ENCODE results near the gene ZBTB20.

ZBTB20 gene

DNA sequence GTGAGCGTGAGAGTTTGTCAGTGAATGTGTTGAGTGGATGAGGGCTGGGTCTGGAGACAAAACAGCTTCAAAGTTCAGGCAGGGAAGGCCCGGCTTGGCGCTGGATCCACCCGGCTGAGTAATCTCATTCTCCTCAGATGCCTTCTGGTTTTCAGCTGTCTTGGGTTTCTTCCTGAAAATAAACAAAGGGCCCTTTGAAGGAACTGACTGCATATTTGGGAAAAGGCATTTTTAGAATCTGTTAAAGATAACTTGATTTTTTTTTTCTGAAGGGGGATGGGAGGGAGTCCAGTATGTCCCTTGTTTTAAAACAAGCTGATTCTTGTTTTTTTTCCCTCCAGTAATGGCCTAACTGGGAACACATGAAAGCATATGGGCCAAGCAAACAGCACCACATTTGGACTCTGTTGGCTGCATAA, 766.8 kb downstream of the ZBTB20 start:
- DNase-seq: no peak

DNA sequence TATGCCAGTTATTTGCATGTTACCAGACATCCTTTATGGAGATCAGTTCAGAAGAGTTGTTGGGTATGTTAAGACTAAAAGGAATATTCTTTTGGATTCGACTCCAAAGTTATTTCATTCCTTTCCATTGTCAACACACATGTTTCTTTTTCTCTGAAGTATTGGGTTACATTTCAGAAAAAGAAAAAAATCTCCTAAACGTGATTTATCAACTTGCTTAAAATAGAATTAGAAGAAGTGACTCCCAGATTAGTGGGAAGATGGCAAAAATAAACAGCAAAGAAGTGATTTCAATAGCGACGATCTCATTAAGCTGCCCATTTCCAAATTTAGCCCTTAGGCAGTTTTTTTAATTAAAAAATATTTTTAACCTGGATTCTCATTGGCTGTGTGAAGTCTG, 767.8 kb downstream of the ZBTB20 start:
- no peak for DNase-seq

DNA sequence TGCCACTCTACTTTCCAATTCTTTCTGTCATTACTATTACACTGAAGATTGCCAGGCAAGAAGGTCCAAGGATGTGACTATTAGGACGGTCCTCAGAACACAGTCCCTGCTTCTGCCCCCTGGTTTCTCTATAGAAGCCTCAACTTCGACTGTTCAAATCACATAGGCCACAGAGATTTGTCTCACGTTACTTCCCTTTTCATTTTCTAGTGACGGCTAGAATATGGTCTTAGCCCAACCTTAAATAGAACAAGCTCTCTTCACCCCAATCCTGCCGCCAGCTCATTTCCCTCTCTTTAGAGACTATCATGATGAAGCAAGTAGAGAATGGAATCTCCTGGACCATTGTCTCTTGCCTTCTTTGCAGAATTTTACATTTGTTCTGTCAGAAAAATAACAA, 768.3 kb downstream of the ZBTB20 start:
- DNase-seq: no peak

DNA sequence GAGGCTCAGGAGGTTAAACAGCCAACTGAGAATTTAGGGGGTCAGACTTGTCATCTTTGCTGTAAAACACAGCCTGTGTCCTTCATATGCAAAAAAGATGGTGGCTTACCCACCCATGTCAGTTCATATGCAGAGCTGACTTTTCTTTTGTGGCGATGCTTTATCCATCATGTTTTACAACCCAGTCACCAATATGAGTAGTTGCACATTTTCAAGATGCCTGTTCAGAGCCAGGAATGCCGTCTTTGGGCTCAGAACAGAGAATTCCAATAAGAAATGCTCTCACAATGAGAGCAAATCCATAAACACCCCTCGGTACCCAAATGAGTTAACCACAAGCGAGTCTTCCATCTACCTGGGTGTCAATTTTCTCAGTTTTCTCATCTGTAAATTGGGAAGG, 769.7 kb downstream of the ZBTB20 start:
- no peak for DNase-seq

DNA sequence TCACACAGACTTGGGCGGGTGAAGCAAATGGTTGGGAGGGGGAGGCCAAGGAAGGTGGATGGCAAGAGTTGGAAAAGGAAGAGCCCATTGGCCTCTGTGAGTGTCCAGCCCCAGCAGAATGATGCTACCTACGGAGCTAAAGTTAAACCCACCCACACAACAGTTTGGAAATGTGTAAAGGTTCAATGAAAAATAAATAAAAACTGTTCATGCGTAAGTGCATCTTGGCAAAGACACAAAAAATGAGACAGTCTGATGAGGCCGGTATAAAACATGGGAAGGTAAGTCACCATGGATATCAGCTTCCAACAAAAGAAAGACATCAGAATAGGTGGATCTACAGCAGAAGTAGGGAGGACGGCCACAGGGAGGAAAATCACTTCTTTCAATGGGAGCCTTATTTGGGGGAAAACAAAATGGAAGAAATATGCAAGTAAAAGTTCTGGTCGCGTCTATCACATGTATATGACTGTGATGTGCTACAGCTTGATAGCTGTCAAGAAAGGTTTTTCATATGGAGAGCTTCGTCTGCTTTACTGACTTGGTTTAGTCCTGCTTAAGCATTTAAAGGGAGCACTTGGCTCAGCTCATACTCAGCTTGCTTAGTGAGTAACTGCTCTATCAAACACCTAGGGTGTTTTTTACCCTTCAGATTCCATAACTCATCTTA, 770.4 kb downstream of the ZBTB20 start:
- no peak for DNase-seq

DNA sequence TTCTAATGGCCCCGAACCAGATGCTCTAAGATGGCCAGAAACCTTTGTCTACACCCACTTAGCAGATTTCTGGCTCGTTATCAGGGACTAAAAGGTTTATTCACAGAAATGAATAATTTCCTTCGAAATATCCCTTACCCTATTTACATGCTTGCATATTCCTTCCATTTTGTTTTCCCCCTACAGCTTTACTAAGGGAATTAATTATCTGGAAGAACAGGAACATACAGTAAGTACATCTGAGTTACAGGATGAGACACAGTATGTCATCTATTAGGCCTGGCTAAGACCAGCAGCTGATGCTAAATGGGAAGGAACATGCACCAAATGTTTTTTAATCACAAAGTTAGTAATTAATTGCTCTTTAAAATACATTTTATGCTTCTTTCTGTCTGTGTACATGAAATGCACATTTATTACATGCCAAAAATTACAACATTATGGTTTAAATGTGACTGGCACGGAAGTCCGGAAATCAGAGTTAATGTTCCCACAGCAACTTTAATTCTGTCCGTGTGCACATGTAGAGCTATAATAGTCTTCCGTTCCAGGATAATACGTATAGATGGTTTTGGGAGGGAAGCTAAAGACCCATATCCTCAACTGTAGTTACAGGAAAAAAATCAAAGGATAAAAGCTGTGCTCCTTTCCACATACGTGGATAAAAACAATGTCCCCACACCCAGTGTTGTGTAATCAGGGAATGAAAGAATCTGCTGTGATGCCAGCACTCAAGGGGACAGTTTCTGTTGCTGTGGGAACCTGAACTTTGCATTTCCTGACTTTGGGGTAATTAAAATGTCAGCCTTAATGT, 771.3 kb downstream of the ZBTB20 start:
- DNase-seq: no peak

DNA sequence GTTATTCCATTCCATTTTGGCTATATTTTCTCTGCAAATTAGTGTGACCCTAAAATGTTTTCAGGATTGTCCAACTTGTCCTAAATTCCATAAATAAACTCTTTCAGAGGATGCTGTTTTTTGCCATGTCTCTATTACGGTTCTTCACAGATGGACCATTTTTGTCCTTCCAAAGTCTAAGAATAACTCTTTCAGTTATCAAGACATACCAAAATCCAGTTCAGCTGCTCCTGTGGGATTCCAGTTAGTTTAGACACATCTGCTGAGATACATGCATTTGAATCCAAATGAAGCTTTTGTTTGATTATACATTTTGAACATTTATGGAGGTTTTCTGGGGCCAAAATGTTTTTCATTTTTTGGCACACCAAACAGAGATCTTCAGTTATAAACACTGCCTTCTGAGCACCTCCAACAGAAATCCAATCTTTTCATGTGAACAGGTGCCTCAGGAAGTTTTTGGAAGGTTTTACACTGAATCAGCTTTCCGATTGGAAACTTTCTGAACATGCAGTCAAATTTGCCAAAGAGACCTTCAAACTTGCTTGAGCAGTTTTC, 772.6 kb downstream of the ZBTB20 start:
- no peak for DNase-seq

DNA sequence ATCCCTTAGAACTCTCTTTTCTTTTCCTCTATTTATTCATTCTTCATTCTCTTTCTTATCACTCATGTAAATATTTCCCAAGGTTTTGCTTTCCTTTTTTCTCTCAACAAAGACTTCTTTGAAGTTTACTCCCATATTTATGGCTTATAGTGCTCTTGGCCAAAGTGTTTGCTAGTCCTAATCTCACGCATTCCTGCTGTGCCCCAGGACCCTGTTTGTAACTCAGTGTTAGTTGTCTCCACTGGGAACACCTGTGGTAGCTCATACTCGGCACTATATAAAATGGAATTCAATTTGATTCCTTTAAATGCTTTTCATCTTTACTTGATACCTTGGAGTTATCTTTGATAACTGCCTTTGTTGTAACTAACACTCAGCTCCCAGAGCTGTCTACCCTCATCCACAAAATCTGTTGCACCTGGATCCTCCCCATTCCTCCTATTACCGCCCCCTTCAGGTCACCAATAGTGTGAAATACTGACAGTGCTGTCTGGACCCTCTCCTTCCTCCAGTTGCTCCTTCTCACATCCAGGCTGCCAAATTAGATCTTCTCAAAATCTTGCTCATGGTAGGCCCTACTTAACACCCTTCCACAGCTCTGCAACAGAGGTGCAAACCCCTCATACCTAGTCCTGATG, 776.4 kb downstream of the ZBTB20 start:
- DNase-seq: no peak

DNA sequence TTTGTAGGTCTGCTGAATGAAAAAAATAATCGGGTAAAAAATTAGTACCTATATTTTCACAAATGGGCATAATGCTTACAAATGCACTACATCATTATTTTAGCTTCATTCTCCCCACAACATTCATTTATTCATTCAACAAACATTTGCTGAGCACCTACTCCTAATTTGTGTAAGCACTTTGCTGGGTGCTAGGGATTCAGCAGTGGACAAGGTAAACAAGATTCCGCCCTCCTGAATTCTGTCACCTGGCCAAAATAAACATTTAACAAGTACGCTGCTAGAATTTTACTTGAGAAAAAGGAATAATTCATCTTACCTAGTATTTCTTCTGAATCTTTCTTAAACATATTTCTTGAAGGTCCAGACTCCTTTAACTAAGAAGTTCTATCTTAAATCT, 781.2 kb downstream of the ZBTB20 start:
- no peak for DNase-seq

DNA sequence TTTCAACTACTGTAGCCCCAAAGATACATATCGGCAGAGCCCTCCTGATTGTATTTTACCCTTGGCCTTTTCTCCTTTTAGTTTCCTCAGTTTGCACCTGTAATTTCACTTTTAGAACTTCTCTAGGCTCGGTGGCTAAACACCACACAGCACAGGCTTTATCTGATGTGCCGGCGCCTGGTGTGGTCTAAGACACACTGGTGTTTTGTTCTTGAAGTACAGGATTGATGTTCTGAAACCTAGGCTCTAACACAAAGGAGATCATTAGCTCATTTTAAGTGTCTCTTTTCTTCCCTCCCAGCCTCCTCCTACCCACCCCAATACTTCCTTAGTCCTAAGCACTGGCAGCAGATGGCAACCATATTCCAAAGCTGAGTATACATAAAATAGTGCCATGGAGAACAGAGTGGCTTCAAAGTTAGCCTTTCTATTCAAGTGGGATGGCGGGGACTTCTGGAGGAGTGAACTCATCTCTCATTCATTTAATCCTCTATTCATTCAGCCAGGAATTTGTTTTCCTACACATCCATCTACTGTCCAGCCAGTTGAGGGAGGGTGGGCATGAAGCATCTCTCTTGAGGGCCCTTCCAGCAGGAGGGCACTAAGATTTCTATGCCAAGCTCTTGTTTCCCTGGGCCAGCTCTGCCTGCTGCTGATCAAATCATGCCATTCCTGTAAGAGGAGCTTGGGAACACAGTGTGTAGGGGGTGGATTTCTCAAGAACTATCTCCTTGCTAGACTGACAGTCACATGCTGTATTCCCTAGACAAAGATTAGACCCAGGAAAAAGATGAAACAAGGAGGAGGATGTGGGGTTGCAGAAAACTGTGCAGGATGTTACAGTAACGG, 782.1 kb downstream of the ZBTB20 start:
- no peak for DNase-seq

DNA sequence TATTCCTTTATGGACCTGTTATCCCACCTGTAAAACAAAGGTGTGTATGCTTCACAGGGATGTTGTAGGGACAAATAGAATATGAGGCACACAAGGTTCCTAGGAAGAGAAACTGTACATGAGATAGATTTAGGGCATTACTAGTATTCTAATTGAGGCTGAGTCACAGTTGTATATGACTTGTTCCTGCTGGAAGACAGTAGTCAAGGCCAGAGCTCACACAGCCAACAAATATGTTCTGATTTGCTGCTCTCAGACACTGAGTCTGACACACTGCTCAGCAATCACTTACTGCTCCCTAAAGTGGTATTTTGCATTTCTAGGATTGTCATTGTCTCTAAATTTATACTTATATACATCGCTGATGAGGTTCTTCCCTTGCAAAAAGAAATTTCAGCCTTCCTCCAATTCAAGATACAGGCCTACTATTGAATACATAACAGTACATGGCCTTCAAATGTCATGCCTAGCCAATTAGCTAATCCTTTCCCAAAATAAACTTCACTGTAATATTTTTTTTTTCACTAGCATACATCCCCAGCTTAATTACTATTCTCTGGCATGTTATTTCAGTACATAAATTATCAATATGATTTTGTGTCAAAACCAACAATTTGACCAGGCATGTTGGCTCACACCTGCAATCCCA, 783.4 kb downstream of the ZBTB20 start:
- DNase-seq: no peak

DNA sequence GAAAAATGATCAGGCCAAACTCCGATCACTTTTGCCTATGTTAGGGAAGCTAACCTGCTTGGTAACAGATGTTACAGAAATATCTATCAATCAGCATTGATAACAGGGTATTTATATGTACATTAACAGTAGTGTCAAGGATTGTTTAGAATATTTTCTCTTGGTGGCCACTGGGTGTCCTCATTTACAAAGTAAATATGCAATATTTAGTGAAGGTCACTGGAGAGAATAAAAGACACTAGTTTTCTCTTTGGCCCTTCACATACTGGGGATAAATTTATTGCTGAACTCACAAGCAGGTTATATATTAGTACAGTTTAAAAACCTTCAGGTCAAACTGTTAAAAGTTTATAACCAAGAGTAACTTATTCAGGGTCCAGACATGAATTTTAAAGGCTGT, 784.3 kb downstream of the ZBTB20 start:
- no peak for DNase-seq

DNA sequence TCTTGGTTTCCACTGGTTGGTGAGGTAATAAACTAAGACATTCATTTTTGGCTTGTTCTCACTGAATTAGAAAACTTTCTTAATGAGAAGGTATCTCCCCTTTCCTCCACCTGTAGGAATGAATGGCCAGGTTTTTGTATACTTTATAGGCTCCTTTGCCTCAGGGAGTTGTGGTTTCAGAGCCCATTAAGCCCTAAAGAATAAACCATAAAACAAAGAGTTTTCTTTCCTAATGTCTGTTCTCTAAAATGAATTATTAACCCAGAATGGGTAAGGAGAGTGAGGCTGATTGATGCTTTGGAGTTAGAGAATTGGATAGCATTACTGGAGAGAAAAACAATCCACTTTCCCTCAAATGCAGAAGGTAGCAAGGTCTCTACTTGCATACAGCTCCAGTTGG, 785.7 kb downstream of the ZBTB20 start:
- DNase-seq: no peak

DNA sequence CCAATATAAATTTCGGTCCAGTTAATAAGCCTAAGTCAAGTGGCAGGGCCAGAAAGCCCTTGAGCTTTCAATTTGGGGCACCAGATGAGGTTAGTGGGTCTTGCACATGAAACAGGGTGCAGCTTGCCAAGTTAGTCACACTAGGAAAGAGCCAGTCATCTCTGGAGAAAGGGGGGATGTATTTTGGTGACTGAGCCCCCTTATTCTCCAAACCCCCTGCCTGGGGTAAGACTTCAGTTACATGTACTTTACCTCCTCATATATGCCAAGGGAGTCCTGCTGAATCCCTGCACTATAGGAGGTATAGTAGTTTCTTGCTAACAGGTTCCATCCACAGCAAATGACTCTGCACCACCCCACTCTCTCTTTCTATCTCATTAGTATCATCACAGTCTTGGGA, 790.6 kb downstream of the ZBTB20 start:
- no peak for DNase-seq

DNA sequence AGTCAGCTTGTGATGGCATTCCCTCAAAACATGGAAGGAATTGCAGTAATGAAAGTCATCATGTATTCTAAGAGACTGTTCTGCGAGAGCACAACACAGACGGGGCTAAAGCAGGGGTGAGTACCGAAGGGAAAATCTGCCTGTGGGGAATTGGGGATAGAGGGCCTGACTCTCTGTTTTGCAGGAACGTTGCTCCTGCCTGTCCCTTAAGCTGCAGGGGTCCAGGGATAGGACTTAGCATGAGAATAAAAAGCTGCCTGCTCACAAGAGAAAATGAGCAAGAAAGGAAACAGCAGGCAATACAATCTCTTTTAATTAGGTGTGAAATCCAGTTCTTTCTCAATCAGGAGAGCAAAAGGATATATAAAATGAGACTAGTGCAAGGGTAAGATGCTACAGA, 791.0 kb downstream of the ZBTB20 start:
- DNase-seq: no peak

DNA sequence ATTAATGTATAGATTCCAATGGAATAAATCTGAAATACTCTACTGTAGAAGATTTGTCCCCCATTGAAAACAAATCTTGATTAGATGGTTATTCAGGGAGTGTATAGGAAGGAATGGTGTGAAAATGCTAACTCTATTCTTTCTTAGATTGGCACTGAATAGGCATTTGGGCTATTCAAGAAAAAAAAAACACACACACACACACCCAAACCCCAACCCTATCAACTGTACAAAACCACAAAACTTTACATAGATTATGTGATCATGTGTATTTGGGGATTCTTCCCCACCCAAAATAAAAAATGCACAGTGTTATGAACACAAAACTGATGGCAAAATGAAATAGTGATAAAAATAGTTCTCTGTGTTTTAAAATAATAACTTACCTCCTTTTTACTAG, 791.4 kb downstream of the ZBTB20 start:
- no peak for DNase-seq

DNA sequence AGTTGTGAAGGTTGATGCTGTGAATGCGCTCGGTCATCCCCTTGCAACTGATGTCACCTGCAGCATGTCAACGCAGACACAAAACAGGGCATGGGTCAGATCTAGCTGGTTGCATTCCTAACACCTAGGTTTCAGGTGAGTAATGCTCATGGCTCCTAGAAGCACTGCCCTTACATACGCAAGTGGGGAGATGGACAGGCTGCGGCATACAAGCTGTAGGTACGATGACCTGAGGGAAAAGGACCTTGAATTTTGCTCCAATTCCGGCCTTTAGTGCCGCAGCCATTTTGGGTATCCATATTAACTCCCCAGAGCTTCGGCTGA, 795.3 kb downstream of the ZBTB20 start:
- no peak for DNase-seq

DNA sequence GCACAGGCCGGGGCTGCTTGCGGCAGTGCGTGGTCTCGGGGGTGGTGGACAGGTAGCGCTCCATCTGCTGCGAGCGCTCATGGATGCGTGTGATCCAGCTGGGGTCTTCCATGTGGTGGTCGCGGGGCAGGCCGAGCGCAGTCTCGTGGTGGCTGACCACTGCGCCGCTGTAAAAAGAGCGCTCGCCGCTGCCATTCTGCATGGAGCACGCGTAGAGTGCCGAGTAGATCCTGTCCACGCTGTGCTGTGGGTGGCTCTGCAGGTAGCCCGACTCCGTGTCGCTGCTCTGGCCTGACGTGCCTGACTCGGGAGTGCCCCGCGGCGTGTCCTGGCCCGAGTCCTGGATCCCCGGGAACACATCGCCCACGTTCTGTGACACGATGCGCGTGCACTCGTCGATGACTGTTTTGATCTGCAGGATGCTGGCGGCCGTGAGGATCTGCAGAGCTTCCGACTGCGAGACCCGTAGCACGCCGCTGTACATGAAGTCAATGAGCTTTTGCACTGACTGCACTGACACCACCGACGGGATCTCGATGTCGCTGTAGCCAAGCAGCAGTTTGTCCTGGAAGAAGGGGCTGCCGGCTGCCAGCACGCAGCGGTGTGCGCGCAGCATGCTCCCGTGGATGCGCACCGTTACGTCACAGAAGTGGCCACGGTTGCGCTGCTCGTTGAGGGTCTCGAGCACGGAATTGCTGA, 795.8 kb downstream of the ZBTB20 start:
- DNase-seq: no peak

DNA sequence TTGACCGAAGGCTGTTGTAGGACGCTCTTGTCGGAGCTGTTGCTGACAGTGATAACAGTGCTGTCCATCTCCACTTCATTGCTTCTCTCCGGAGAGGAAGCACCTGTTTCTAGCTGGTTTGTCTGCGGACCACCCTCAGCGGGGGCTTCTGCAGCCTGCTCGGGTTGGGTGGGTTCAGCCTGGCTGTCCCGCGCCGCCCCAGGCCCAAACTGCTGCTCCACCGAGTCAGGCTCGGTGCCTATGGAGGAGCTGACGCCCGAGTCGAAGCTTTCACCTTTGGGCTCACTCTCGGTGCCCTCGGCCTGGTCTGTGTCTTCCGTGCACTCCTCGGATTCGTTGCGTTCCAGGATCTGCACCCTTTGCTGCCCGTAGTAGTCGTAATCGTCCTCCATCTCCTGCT, 796.4 kb downstream of the ZBTB20 start:
- no peak for DNase-seq

DNA sequence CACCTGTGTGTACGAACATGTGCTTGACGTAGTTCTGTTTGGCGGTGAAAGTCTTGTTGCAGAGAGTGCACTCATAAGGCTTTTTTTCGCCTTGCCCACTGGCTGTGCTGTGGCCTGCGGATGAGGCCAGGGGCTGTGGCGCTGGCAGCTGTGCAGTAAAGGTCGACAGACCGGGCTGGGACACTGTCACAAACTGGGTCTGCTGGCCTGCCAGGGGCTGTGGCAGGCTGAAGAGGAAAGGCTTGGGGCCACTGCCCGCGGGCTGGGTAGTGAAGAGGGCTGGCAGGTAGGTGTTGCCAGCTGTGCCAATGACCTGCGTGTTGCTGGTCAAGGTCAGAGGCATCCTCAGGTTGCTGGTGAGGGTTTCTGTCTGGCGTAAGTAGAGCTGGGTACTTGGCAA, 796.8 kb downstream of the ZBTB20 start:
- DNase-seq: no peak

DNA sequence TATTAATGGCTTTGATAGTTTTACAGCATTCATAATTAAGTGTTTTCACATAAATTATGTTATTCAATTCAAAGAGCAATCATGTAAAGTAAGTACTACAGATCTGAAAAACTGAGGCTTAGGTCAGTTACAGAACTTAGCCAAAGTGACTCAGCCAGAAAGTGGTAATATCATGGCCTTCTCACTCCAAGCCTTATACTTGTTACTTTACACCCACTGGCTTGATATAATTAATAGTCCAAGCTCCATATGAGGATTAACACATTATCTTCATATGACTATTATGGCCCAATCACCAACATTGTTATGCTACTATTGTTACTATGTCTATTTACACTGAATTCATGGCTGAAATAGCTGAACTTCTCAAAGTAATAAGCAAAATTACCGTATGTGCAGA, 802.6 kb downstream of the ZBTB20 start:
- DNase-seq: no peak
